Karpas-422 (cell line): ENCODE results near the gene RPL28. TPM values are rescaled to one million over a fixed set of nuclear protein-coding genes. Genes with fewer than 3 reads are reported as not detected.
"Not testable (repeated sequence)": the region's sequence is repeated elsewhere in the genome, so short reads cannot be mapped to it uniquely, and the experiment has no call there.

Experiments
- DNase-seq: peaks from one replicate; pipeline ENCODE4 v3.0.0-alpha.2; 2015
- H2AFZ ChIP-seq: fragments of 200-600 bp; sonication (generic); 2 replicates; pipeline ENCODE4 v1.6.1; 2014; ENCODE audit warnings: antibody characterized with exemption, low read length, mixed read lengths
- H3K27ac ChIP-seq: fragments of 200-600 bp; sonication (generic); 2 replicates; pipeline ENCODE4 v1.5.1; 2014; ENCODE audit warnings: mild to moderate bottlenecking, low read length, moderate library complexity
- H3K27me3 ChIP-seq: fragments of 200-600 bp; sonication (generic); 2 replicates; pipeline ENCODE4 v1.6.1; 2014; ENCODE audit warnings: low read length, mixed read lengths
- H3K36me3 ChIP-seq: fragments of 200-600 bp; sonication (generic); 2 replicates; pipeline ENCODE4 v1.6.1; 2014; ENCODE audit warnings: low read length, mixed read lengths; ENCODE audit not compliant: insufficient read depth
- H3K4me1 ChIP-seq: fragments of 200-600 bp; sonication (generic); 2 replicates; pipeline ENCODE4 v1.6.1; 2014; ENCODE audit warnings: mild to moderate bottlenecking, low read length, mixed read lengths
- H3K4me2 ChIP-seq: fragments of 200-600 bp; sonication (generic); 2 replicates; pipeline ENCODE4 v1.6.1; 2014; ENCODE audit warnings: low read length, low read depth, mild to moderate bottlenecking; ENCODE audit not compliant: poor library complexity, severe bottlenecking
- H3K4me3 ChIP-seq: fragments of 200-600 bp; sonication (generic); 2 replicates; pipeline ENCODE4 v1.5.1; 2014; ENCODE audit warnings: mild to moderate bottlenecking, antibody characterized with exemption, low read length, mixed read lengths
- H3K79me2 ChIP-seq: fragments of 200-600 bp; sonication (generic); 2 replicates; pipeline ENCODE4 v1.6.1; 2014; ENCODE audit warnings: mild to moderate bottlenecking, low read length, mixed read lengths
- H3K9ac ChIP-seq: fragments of 200-600 bp; sonication (generic); 2 replicates; pipeline ENCODE4 v1.6.0; 2014; ENCODE audit warnings: low read length
- H3K9me2 ChIP-seq: fragments of 200-600 bp; sonication (generic), shearing (Covaris generic); replicated peaks from 2 replicates; pipeline ENCODE4 v1.6.0; 2014; ENCODE audit warnings: mild to moderate bottlenecking, low read length, moderate library complexity; ENCODE audit not compliant: insufficient read depth
- H3K9me3 ChIP-seq: fragments of 300-700, 200-600 bp; sonication (generic); 2 replicates; pipeline ENCODE4 v1.6.1; 2014; ENCODE audit warnings: low read length, mixed read lengths
- H4K20me1 ChIP-seq: fragments of 200-600 bp; sonication (generic); 2 replicates; pipeline ENCODE4 v1.6.1; 2014; ENCODE audit warnings: mild to moderate bottlenecking, antibody characterized with exemption, low read length, low read depth; ENCODE audit not compliant: insufficient read depth
- total RNA-seq: library from RNA; depleted of rRNA; stranded (reverse); fragments of >200 nt; shearing (Covaris generic); gene quantifications from 2 replicates; pipeline ENCODE4 v1.2.3, GENCODE V29; 2014; ENCODE audit warnings: low replicate concordance

Gene RPL28
- total RNA-seq, 1 experiment from 2014 or later: 959 TPM

DNA sequence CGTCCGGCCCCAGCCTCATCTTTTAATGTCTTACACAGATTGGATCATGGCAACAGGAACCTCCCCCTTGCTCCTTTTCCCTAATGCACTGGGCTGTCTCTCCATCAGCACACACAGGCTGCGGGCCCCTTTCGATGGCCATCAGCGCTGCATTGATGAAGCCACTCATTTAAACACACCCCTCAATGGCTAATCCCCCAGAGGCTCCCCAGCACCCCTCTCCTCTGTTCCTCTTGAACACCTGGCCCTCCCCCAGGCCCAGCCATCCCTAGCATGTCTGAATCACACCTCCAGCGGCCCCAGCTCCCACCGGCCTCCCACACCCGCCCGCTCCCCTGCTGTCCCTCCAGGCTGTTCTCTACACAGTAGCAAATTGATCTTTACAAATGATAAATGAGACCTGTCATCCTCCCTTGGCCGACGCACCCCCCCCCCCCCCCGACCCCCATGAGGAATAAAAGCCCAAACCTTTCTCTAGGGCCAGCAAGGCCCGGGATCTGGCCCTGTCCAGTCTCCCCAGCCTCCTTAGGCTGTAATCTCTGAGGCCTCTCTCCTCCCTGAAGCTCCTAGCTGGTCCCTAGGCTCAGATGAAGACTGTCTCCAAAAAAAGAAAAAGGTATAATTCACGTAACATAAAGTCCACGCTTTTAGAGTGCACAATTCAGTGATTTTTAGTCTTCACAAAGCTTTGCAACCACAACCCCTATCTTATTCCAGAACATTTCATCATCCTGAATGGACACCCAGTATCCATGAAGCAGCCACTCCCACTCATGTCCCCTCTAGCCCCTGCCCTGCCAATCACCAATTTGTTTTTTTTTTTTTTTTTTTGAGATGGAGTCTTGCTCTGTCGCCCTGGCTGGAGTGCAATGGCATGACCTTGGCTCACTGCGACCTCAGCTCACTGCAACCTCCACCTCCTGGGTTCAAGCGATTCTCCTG lies 7.4 kb downstream of the RPL28 start:
- Histone ChIP-seq H3K9me2 (no peaks in the 10 kb centered on the region), H4K20me1 (peaks cover 28% of the 10 kb centered on the region), H3K79me2 (no peaks in the 10 kb centered on the region), H3K4me3 (no peak overlapping the region), H3K9me3 (no peaks in the 10 kb centered on the region), H3K9ac (no peak overlapping the region), H3K4me2 (no peak overlapping the region), H3K36me3 (peaks cover 7% of the 10 kb centered on the region), H3K4me1 (no peaks in the 10 kb centered on the region; the same call in 1 of the 2 replicates), H3K27ac (no peak overlapping the region), H3K27me3 (no peaks in the 10 kb centered on the region), H2AFZ (no peak overlapping the region)
- DNase-seq: no peak

DNA sequence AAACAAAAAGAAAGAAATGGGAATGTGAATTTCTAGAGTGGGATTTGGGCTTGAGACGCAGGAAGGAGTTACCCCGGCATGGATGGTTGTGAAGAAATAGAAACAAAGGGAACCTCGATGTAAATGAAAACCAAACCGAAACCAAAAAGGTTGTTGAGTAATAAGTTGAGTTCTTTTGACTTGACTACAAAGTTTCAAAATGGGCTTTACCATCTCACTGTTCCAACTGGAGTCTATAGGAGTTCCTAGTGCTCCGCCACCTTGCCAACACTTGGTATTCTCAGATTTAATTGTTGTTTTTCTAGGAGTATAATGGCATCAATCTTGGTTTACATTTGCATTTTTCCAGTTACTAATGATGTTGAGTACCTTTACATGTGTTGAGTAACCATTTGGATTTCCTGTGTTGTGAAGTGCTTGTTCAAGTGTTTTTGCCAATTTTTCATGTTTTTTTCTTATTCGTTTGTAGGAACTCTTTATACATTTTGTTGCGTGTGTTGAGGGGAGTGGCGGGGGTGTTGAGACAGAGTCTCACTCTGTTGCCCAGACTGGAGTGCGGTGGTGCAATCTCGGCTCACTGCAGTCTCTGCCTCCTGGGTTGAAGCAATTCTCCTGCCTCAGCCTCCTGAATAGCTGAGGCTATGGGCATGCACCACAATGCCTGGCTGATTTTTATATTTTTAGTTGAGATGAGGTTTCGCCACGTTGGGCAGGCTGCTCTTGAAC lies 12.6 kb downstream of the RPL28 start:
- H4K20me1 ChIP-seq: peaks cover 23% of the 10 kb centered on the region
- H3K27ac ChIP-seq: no peak overlapping the region
- H3K36me3 ChIP-seq: peaks cover 16% of the 10 kb centered on the region
- no peak overlapping the region for H3K9ac ChIP-seq
- H3K27me3 ChIP-seq: no peaks in the 10 kb centered on the region
- H3K4me2 ChIP-seq: no peak overlapping the region
- H3K9me3 ChIP-seq: no peaks in the 10 kb centered on the region
- no peak for DNase-seq
- no peaks in the 10 kb centered on the region for H3K9me2 ChIP-seq
- H3K4me3 ChIP-seq: no peak overlapping the region
- no peak overlapping the region for H2AFZ ChIP-seq
- 0 out of 2 replicates have a peak, but pooled peaks cover 4% of the 10 kb centered on the region for H3K4me1 ChIP-seq
- no peaks in the 10 kb centered on the region for H3K79me2 ChIP-seq

DNA sequence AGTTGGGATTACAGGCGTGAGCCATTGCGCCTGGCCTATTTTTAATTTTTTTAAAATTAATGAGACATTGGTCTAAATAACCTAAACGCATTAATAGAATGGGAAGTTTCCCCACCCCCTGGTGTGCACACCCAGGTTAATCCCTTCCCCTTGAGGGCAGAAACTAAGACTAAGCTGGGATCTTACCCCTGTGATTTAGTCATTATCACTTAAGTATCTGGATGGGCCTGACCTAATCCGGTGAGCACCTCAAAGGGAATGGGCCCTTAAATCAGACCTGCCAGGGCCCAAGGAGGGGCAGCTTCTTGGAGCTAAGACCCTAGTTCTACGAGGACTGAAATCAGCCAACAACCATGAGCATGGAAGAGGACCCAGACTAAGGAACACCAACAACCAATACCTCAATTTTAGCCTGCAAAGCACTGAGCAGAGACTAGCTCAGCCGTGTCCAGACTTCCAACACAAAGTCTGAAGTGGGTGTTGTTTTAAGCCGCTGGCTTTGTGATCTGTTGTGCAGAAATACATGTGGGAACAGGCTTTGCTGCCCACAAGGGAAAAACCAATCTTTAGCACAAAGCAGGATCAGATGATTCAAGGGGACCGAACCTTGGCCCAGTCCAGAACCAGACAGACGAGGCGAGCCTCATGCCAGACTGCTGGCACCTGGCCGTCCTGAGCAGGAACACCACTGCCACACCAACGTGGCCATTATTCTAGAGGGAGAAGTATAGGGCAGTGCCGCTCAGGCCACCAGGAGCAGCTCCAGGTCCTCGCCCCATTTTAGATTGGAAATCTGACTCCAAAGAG lies 14.8 kb downstream of the RPL28 start:
- Histone ChIP-seq H3K9me2 (no peaks in the 10 kb centered on the region), H4K20me1 (peaks cover 37% of the 10 kb centered on the region), H3K9ac (no peak overlapping the region), H3K36me3 (peaks cover 31% of the 10 kb centered on the region), H3K9me3 (no peaks in the 10 kb centered on the region), H3K4me1 (peaks cover 7% of the 10 kb centered on the region), H3K4me2 (no peak overlapping the region), H3K4me3 (no peak overlapping the region), H3K27ac (no peak overlapping the region), H3K79me2 (peaks cover 2% of the 10 kb centered on the region), H2AFZ (no peak overlapping the region), H3K27me3 (no peaks in the 10 kb centered on the region)
- DNase-seq: peak; percentile 70

DNA sequence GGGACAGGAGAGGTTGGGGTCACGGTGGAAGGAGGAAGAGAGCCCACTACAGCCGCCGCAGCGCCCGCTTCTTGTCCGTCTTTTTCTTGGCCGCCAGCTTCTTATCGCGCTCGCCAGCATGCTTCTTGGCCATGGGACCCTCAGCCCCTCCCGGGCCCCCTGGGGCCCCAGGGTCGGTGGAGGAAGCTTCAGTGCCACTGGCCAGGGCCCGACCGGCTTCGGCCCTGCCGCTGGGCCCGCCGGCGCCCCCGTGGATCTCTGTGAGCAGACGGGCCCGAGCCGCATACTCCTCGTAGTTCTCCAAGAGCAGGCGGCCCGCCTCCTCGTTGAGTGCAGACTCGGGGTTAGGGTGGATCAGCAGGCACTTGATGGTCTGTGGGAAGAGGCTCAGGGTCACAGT lies 15.7 kb downstream of the RPL28 start:
- not testable (repeated sequence) for H3K9ac ChIP-seq, H2AFZ ChIP-seq, H3K27ac ChIP-seq, H3K27me3 ChIP-seq, H3K4me3 ChIP-seq, DNase-seq, H3K9me2 ChIP-seq, H3K4me2 ChIP-seq, H3K9me3 ChIP-seq
- Histone ChIP-seq H3K79me2 (peaks cover 11% of the 10 kb centered on the region), H3K36me3 (peaks cover 40% of the 10 kb centered on the region), H3K4me1 (peaks cover 16% of the 10 kb centered on the region), H4K20me1 (peaks cover 46% of the 10 kb centered on the region)

DNA sequence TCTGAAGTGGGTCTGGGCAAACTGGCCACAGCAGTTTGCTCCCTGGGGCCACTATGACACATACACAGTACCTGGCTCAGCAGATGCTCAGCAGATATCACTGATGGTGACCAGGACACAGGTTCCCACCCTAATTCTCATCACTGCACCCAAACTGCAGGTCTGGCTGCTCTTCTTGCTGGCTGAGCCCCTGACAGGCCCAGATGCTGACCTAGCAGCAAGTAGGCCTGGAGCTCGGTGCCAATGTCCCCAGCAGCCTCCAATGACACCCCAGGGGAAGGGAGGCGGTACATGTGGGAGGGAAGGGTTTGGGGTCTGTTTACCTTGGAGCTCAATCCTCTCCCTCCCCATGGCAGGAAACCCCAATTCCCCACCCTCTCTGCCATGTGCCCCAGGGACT lies 16.8 kb downstream of the RPL28 start:
- H3K4me3 ChIP-seq: no peak overlapping the region
- no peaks in the 10 kb centered on the region for H3K27me3 ChIP-seq
- H4K20me1 ChIP-seq: peaks cover 55% of the 10 kb centered on the region
- H3K79me2 ChIP-seq: peaks cover 21% of the 10 kb centered on the region
- DNase-seq: no peak
- H3K4me1 ChIP-seq: peaks cover 22% of the 10 kb centered on the region
- H3K4me2 ChIP-seq: no peak overlapping the region
- H3K27ac ChIP-seq: no peak overlapping the region
- no peak overlapping the region for H2AFZ ChIP-seq
- no peak overlapping the region for H3K9ac ChIP-seq
- H3K36me3 ChIP-seq: peaks cover 49% of the 10 kb centered on the region
- H3K9me3 ChIP-seq: no peaks in the 10 kb centered on the region
- no peaks in the 10 kb centered on the region for H3K9me2 ChIP-seq

DNA sequence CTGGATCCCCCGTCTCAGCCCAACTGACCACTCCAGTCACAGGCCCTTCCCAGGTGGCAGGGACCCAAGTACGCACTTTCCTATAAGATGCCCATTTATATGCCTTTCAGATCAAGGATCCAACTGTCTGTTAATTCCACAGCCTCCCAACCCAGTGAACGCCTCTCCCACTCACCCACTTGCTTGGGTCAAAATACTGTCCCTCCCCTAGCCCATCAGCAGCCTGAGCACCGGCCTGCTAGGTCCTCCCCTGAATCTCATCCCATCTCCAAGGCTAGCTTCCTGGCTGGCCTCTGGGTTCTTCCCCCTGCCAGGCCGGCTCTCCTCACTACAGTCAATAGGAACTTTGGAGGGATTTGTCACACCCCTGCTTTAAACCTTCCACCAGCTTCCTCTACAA lies 19.9 kb downstream of the RPL28 start:
- peak overlapping the region; percentile 98 for H3K4me2 ChIP-seq
- no peak for DNase-seq
- H3K36me3 ChIP-seq: peaks cover 49% of the 10 kb centered on the region
- no peaks in the 10 kb centered on the region; the same call in 1 of the 2 replicates for H3K9me3 ChIP-seq
- H3K27me3 ChIP-seq: no peaks in the 10 kb centered on the region
- peak overlapping the region; percentile 99; the same call in 1 of the 2 replicates for H3K4me3 ChIP-seq
- H3K9ac ChIP-seq: peak overlapping the region; percentile 100
- no peaks in the 10 kb centered on the region for H3K9me2 ChIP-seq
- H4K20me1 ChIP-seq: peaks cover 51% of the 10 kb centered on the region
- no peak overlapping the region for H2AFZ ChIP-seq
- peak overlapping the region; percentile 79 for H3K27ac ChIP-seq
- H3K4me1 ChIP-seq: peaks cover 28% of the 10 kb centered on the region
- H3K79me2 ChIP-seq: peaks cover 21% of the 10 kb centered on the region

DNA sequence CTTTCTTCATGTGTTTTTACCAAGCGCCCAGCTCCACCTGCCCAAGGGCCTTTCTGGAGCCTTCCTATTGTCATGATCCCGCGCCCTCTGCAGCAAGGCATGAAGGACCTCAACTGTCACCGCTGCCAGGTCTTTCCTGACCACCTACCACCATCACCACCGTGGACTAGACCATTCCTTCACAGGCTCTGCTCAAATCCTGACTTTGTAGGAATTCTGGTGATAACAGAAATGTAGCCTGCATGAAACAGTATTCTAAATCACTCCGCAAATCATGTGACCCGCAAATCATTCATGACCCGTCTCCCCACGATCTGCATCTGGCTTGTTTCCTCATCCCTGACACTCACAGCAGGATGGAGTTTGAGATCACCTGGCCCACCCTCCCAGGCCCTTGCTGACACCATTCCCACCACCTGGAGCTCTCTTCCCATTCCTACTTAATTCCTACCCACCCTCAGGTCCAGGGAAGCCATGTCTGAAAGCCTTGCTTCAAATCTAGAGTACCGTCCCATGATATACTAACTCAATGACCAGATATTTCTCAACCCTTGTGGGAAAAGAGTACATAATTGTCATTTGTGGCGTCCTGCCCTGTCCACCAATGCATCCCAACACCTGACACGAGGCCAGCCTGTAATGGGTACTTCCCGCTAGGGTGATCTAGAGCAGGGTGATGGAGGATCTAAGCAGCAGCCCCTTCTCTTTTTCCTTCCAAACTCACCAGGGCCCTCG lies 20.5 kb downstream of the RPL28 start:
- H4K20me1 ChIP-seq: peaks cover 47% of the 10 kb centered on the region
- DNase-seq: no peak
- H3K4me3 ChIP-seq: peak overlapping the region; percentile 99

More for the DNA sequence above, 20.5 kb downstream of the RPL28 start:
- Histone ChIP-seq H3K79me2 (peaks cover 21% of the 10 kb centered on the region), H3K27me3 (no peaks in the 10 kb centered on the region), H3K9me2 (no peaks in the 10 kb centered on the region), H3K27ac (peak overlapping the region; percentile 79), H2AFZ (no peak overlapping the region), H3K9ac (peak overlapping the region; percentile 100), H3K9me3 (no peaks in the 10 kb centered on the region; the same call in 1 of the 2 replicates), H3K4me2 (peak overlapping the region; percentile 98), H3K4me1 (peaks cover 28% of the 10 kb centered on the region), H3K36me3 (peaks cover 49% of the 10 kb centered on the region)
